Measurements from ENCODE around the gene LAG3. TPM values are rescaled to one million over a fixed set of nuclear protein-coding genes. Genes with fewer than 3 reads are reported as not detected.
"Not testable (repeated sequence)": the region's sequence is repeated elsewhere in the genome, so short reads cannot be mapped to it uniquely, and the experiment has no call there.

Gene LAG3
- total and polyA plus RNA-seq, 2 donors (not counting 1 experiment from before 2014, with no cell fraction given) = 0.17 TPM

DNA sequence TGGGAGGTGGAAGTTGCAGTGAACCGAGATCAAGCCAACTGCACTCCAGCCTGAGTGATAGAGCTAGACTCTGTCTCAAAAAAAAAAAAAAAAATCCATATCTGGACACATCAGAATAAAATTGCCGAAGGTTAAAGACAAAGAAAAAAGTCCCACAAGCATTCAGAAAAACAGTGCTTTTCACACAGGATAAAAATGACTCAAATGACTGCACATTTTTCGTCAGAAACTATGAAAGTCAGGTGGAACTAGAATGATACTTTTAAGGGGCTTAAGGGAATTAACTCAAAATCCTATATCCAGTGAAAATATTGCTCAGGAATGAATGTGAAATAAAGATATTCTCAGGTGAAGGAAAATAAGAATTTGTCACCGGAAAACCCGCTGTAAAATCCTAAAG, 35.6 kb upstream of the LAG3 start:
- Histone ChIP-seq H3K36me3 (ENCODE audit: control insufficient read depth, insufficient read depth, low read length) (peaks cover 1% of the 10 kb centered on the region), H3K4me1 (ENCODE audit: control insufficient read depth, extremely low read depth, insufficient read depth, low read length) (peaks cover 6% of the 10 kb centered on the region), H3K9ac (ENCODE audit: insufficient read depth, low read length) (no peak overlapping the region), H3K27me3 (ENCODE audit: control insufficient read depth, insufficient read depth, low read length) (no peaks in the 10 kb centered on the region), H2AFZ (ENCODE audit: low read length) (no peak overlapping the region), H4K20me1 (ENCODE audit: control insufficient read depth, extremely low read depth, insufficient read depth, low read length) (no peaks in the 10 kb centered on the region), H3K9me3 (ENCODE audit: control insufficient read depth, insufficient read depth, low read depth, low read length) (no peaks in the 10 kb centered on the region), H3K4me3 (replicated peaks in 1 of 4; ENCODE audit: control extremely low read depth in 1 of 4, insufficient read depth in 1 of 4, low read depth in 3 of 4, low read length in 4 of 4) (no peak overlapping the region), H3K79me2 (ENCODE audit: control insufficient read depth, insufficient read depth, low read length) (no peaks in the 10 kb centered on the region), H3K27ac (ENCODE audit: insufficient read depth, low read length) (no peak overlapping the region), H3K4me2 (ENCODE audit: extremely low read depth, insufficient read depth, low read length) (no peak overlapping the region)
- no peak for TF ChIP-seq EZH2 (IDR thresholded peaks at IDR 0.05; ENCODE audit: low read length, missing control alignments)
- TF ChIP-seq, protein P1, sequence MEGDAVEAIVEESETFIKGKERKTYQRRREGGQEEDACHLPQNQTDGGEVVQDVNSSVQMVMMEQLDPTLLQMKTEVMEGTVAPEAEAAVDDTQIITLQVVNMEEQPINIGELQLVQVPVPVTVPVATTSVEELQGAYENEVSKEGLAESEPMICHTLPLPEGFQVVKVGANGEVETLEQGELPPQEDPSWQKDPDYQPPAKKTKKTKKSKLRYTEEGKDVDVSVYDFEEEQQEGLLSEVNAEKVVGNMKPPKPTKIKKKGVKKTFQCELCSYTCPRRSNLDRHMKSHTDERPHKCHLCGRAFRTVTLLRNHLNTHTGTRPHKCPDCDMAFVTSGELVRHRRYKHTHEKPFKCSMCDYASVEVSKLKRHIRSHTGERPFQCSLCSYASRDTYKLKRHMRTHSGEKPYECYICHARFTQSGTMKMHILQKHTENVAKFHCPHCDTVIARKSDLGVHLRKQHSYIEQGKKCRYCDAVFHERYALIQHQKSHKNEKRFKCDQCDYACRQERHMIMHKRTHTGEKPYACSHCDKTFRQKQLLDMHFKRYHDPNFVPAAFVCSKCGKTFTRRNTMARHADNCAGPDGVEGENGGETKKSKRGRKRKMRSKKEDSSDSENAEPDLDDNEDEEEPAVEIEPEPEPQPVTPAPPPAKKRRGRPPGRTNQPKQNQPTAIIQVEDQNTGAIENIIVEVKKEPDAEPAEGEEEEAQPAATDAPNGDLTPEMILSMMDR (conservative IDR thresholded peaks at IDR 0.05 in 1 of 2, IDR thresholded peaks at IDR 0.05 in 1 of 2; ENCODE audit: low read depth in 1 of 2, low read length in 2 of 2) = no peak
- no peak for DNase-seq (ENCODE audit: low read depth in 2 of 2)

GRCh38 chr12:6742080-6742479, 30.2 kb upstream of the LAG3 start:
- not testable (repeated sequence) for H3K9ac ChIP-seq (ENCODE audit: insufficient read depth, low read length); H3K4me1 ChIP-seq (ENCODE audit: control insufficient read depth, extremely low read depth, insufficient read depth, low read length); DNase-seq (ENCODE audit: low read depth in 2 of 2); H3K27me3 ChIP-seq (ENCODE audit: control insufficient read depth, insufficient read depth, low read length); H4K20me1 ChIP-seq (ENCODE audit: control insufficient read depth, extremely low read depth, insufficient read depth, low read length); H3K4me3 ChIP-seq (replicated peaks in 1 of 4; ENCODE audit: control extremely low read depth in 1 of 4, insufficient read depth in 1 of 4, low read depth in 3 of 4, low read length in 4 of 4); H3K27ac ChIP-seq (ENCODE audit: insufficient read depth, low read length); H3K36me3 ChIP-seq (ENCODE audit: control insufficient read depth, insufficient read depth, low read length); H3K79me2 ChIP-seq (ENCODE audit: control insufficient read depth, insufficient read depth, low read length); H3K4me2 ChIP-seq (ENCODE audit: extremely low read depth, insufficient read depth, low read length); H3K9me3 ChIP-seq (ENCODE audit: control insufficient read depth, insufficient read depth, low read depth, low read length); H2AFZ ChIP-seq (ENCODE audit: low read length)

DNA sequence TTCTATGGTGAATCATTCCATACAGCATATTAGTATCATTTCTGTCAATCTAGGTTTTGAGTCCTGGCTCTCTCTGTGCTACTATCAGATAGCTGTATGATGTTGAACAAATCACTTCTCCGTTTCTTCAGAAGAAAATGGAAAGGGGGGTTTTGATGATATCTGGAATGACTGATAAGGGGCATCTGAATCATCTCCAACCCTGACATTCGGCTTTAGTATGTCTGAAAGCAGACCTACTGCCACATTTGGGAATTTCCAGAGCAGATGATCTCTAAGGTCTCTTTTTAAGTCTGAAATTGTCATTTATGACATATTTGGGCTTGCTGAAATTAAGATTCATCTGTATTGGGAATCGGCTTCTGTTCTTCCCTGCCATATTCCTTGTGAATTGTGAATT, 29.5 kb upstream of the LAG3 start:
- no peak for DNase-seq (ENCODE audit: low read depth in 2 of 2)
- Histone ChIP-seq H3K36me3 (ENCODE audit: control insufficient read depth, insufficient read depth, low read length) (peaks cover 8% of the 10 kb centered on the region), H2AFZ (ENCODE audit: low read length) (no peak overlapping the region), H3K4me3 (replicated peaks in 1 of 4; ENCODE audit: control extremely low read depth in 1 of 4, insufficient read depth in 1 of 4, low read depth in 3 of 4, low read length in 4 of 4) (no peak overlapping the region), H3K79me2 (ENCODE audit: control insufficient read depth, insufficient read depth, low read length) (no peaks in the 10 kb centered on the region), H3K4me1 (ENCODE audit: control insufficient read depth, extremely low read depth, insufficient read depth, low read length) (no peaks in the 10 kb centered on the region), H3K9me3 (ENCODE audit: control insufficient read depth, insufficient read depth, low read depth, low read length) (no peaks in the 10 kb centered on the region), H3K9ac (ENCODE audit: insufficient read depth, low read length) (no peak overlapping the region), H3K4me2 (ENCODE audit: extremely low read depth, insufficient read depth, low read length) (no peak overlapping the region), H3K27me3 (ENCODE audit: control insufficient read depth, insufficient read depth, low read length) (no peaks in the 10 kb centered on the region), H3K27ac (ENCODE audit: insufficient read depth, low read length) (no peak overlapping the region), H4K20me1 (ENCODE audit: control insufficient read depth, extremely low read depth, insufficient read depth, low read length) (no peaks in the 10 kb centered on the region)
- TF ChIP-seq, protein P1 (conservative IDR thresholded peaks at IDR 0.05 in 1 of 2, IDR thresholded peaks at IDR 0.05 in 1 of 2; ENCODE audit: low read depth in 1 of 2, low read length in 2 of 2) = no peak
- no peak for TF ChIP-seq EZH2 (IDR thresholded peaks at IDR 0.05; ENCODE audit: low read length, missing control alignments)

DNA sequence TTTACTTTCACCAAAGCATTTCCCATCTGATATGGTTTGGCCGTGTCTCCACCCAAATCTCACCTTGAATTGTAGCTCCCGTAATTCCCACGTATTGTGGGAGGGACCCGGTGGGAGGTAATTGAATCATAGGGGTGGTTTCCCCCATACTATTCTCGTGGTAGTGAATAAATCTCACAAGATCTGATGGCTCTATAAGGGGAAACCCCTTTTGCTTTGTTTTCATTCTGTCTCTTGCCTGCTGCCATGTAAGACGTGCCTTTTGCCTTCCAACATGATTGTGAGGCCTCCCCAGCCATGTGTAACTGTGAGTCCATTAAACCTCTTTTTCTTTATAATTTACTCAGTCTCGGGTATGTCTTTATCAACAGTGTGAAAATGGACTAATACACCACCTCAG, 29.0 kb upstream of the LAG3 start:
- peaks cover 11% of the 10 kb centered on the region for H3K36me3 ChIP-seq (ENCODE audit: control insufficient read depth, insufficient read depth, low read length)
- not testable (repeated sequence) for H2AFZ ChIP-seq (ENCODE audit: low read length); H3K4me3 ChIP-seq (replicated peaks in 1 of 4; ENCODE audit: control extremely low read depth in 1 of 4, insufficient read depth in 1 of 4, low read depth in 3 of 4, low read length in 4 of 4); H3K9ac ChIP-seq (ENCODE audit: insufficient read depth, low read length); H3K9me3 ChIP-seq (ENCODE audit: control insufficient read depth, insufficient read depth, low read depth, low read length); H3K79me2 ChIP-seq (ENCODE audit: control insufficient read depth, insufficient read depth, low read length); H4K20me1 ChIP-seq (ENCODE audit: control insufficient read depth, extremely low read depth, insufficient read depth, low read length); H3K27me3 ChIP-seq (ENCODE audit: control insufficient read depth, insufficient read depth, low read length); H3K4me1 ChIP-seq (ENCODE audit: control insufficient read depth, extremely low read depth, insufficient read depth, low read length); DNase-seq (ENCODE audit: low read depth in 2 of 2); H3K27ac ChIP-seq (ENCODE audit: insufficient read depth, low read length); H3K4me2 ChIP-seq (ENCODE audit: extremely low read depth, insufficient read depth, low read length)
